Neutrophil (primary cell): Measurements from ENCODE around the gene PGC.

Experiments used
- H3K27ac ChIP-seq: fragments of 200-600 bp; sonication (generic); 2 replicates; pipeline ENCODE4 v1.5.1; 2016; ENCODE audit warnings: mild to moderate bottlenecking, moderate library complexity
- H3K27me3 ChIP-seq: fragments of 200-600 bp; sonication (generic); 2 replicates; pipeline ENCODE4 v1.6.0; 2016; ENCODE audit warnings: mild to moderate bottlenecking
- H3K36me3 ChIP-seq: fragments of 200-600 bp; sonication (generic); 2 replicates; pipeline ENCODE4 v1.5.1; 2017
- H3K4me1 ChIP-seq, 2 experiments: fragments of 200-600 bp in 1 of 2; sonication (generic) in 1 of 2; 1 replicate in 1 of 2; 2 replicates in 1 of 2; pipeline versions ENCODE4 v1.5.1 to v1.6.1; 2013 to 2016; ENCODE audit warnings: low read depth in 1 of 2, low read length in 1 of 2, mild to moderate bottlenecking in 1 of 2, moderate library complexity in 1 of 2; ENCODE audit not compliant: control insufficient read depth in 1 of 2, insufficient read depth in 1 of 2
- H3K4me3 ChIP-seq, 2 experiments: fragments of 200-600 bp in 1 of 2; sonication (generic) in 1 of 2; 1 replicate in 1 of 2; 2 replicates in 1 of 2; pipeline ENCODE4 v1.5.1; 2013 to 2016; ENCODE audit warnings: low read depth in 1 of 2, low read length in 1 of 2, mild to moderate bottlenecking in 1 of 2, moderate library complexity in 1 of 2
- H3K9me3 ChIP-seq: fragments of 200-600 bp; sonication (generic); 2 replicates; pipeline ENCODE4 v1.5.1; 2016
- TF ChIP-seq, protein P1 (sequence below): fragments of 200-600 bp; sonication (generic); IDR thresholded peaks from 2 replicates; pipeline ENCODE4 v1.5.1; 2016; ENCODE audit warnings: antibody characterized with exemption

The PGC gene

GRCh38 chr6:41704656-41705310, 42.4 kb downstream of the PGC start:
- Histone ChIP-seq H3K27ac (no peak overlapping the region), H3K4me1 (peaks cover 36 to 41% of the 10 kb centered on the region in 2 experiments), H3K9me3 (no peaks in the 10 kb centered on the region), H3K36me3 (peaks cover 39% of the 10 kb centered on the region), H3K27me3 (no peaks in the 10 kb centered on the region), H3K4me3 (no peak overlapping the region)
- TF ChIP-seq, protein P1, sequence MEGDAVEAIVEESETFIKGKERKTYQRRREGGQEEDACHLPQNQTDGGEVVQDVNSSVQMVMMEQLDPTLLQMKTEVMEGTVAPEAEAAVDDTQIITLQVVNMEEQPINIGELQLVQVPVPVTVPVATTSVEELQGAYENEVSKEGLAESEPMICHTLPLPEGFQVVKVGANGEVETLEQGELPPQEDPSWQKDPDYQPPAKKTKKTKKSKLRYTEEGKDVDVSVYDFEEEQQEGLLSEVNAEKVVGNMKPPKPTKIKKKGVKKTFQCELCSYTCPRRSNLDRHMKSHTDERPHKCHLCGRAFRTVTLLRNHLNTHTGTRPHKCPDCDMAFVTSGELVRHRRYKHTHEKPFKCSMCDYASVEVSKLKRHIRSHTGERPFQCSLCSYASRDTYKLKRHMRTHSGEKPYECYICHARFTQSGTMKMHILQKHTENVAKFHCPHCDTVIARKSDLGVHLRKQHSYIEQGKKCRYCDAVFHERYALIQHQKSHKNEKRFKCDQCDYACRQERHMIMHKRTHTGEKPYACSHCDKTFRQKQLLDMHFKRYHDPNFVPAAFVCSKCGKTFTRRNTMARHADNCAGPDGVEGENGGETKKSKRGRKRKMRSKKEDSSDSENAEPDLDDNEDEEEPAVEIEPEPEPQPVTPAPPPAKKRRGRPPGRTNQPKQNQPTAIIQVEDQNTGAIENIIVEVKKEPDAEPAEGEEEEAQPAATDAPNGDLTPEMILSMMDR: no peak

- Histone ChIP-seq H3K27ac (no peak overlapping the region), H3K4me3 (no peak overlapping the region), H3K9me3 (no peaks in the 10 kb centered on the region), H3K36me3 (peaks cover 43% of the 10 kb centered on the region), H3K4me1 (peaks cover 36 to 37% of the 10 kb centered on the region in 2 experiments), H3K27me3 (no peaks in the 10 kb centered on the region)
- TF ChIP-seq, protein P1: no peak
Measured at GRCh38 chr6:41704028-41704427, 43.2 kb downstream of the PGC start.

DNA sequence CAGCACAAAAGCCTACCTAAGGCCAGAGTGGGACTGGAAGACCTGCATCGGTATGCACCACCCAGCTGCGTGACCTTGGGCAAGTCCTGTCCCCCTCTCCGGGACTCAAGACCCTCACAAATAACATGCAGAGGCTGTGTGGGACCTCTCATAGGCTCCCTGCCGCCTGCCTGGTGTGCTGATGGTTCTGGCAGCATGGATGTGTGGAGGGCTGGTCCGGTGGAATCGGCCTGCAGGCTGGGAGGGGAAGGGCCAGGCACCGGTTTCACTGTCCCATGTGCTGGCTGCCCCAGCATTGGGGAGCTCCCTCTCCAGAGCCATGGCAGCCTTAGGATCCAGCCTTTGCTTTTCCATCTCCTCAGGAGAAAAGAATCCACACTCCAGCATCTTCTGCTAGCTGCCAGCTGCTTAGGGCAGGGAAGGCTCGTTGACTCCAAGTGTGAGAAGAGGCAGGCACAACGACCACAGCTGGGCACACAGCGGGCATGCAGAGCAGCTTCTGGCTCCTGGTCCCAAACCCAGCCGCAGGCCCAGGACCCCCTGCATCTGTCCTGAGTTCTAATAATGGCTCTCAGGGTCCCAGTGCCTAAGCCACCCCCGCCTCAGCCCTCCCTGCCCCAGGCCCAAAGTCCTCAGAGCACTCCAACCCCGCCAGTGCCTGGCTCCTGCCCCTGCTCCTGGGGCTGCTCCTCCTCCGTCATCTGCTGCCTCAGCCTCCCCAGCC, 44.3 kb downstream of the PGC start:
- Histone ChIP-seq H3K4me1 (peaks cover 26 to 28% of the 10 kb centered on the region in 2 experiments), H3K9me3 (no peaks in the 10 kb centered on the region), H3K36me3 (peaks cover 52% of the 10 kb centered on the region), H3K27me3 (no peaks in the 10 kb centered on the region), H3K4me3 (no peak overlapping the region), H3K27ac (no peak overlapping the region)
- TF ChIP-seq, protein P1: no peak

- Histone ChIP-seq H3K4me1 (peaks cover 19 to 21% of the 10 kb centered on the region in 2 experiments), H3K9me3 (no peaks in the 10 kb centered on the region), H3K4me3 (no peak overlapping the region), H3K36me3 (peaks cover 58% of the 10 kb centered on the region), H3K27me3 (no peaks in the 10 kb centered on the region), H3K27ac (no peak overlapping the region)
- TF ChIP-seq, protein P1: no peak
Measured at GRCh38 chr6:41702089-41702745, 45.0 kb downstream of the PGC start.

- TF ChIP-seq, protein P1: no peak
- Histone ChIP-seq H3K9me3 (no peaks in the 10 kb centered on the region), H3K4me3 (no peak overlapping the region), H3K4me1 (peaks cover 5 to 6% of the 10 kb centered on the region in 2 experiments), H3K27ac (no peak overlapping the region), H3K36me3 (peaks cover 70% of the 10 kb centered on the region), H3K27me3 (no peaks in the 10 kb centered on the region)
Measured at GRCh38 chr6:41700463-41701347, 46.5 kb downstream of the PGC start.
